ENCODE measurements around the gene PDSS2.
"Not testable (repeated sequence)": the region's sequence is repeated elsewhere in the genome, so short reads cannot be mapped to it uniquely, and the experiment has no call there.

Gene PDSS2

GRCh38 chr6:107144014-107144413, 315.4 kb downstream of the PDSS2 start:
- H3K9ac ChIP-seq (ENCODE audit: low read depth, low read length, poor library complexity, severe bottlenecking): no peak overlapping the region
- H3K79me2 ChIP-seq (ENCODE audit: insufficient read depth, low read length): no peaks in the 10 kb centered on the region
- H3K9me2 ChIP-seq (replicated peaks; ENCODE audit: low read depth, low read length): no peaks in the 10 kb centered on the region
- no peak overlapping the region for H3K4me3 ChIP-seq (ENCODE audit: low read length, poor library complexity, severe bottlenecking)
- TF ChIP-seq CTCF (conservative IDR thresholded peaks at IDR 0.05; ENCODE audit: low read length) (no peak), EZH2phosphoT487 (IDR thresholded peaks at IDR 0.05; ENCODE audit: borderline replicate concordance) (no peak)
- no peaks in the 10 kb centered on the region for H3K4me1 ChIP-seq (ENCODE audit: insufficient read depth, low read length, poor library complexity, severe bottlenecking)
- H4K20me1 ChIP-seq (ENCODE audit: insufficient read depth, low read length, poor library complexity, severe bottlenecking): no peaks in the 10 kb centered on the region
- no peak overlapping the region for H3K4me2 ChIP-seq (ENCODE audit: low read depth, low read length, poor library complexity, severe bottlenecking)
- no peaks in the 10 kb centered on the region for H3F3A ChIP-seq (ENCODE audit: low read depth)
- H3K36me3 ChIP-seq (ENCODE audit: insufficient read depth, low read length): no peaks in the 10 kb centered on the region
- H2AFZ ChIP-seq (ENCODE audit: low read length): no peak overlapping the region
- H3K27me3 ChIP-seq (ENCODE audit: insufficient read depth, low read length, poor library complexity, severe bottlenecking): no peaks in the 10 kb centered on the region
- no peaks in the 10 kb centered on the region for H3K9me3 ChIP-seq (ENCODE audit: insufficient read depth, low read depth, low read length)

GRCh38 chr6:107140581-107140980, 318.8 kb downstream of the PDSS2 start:
- Histone ChIP-seq H3K4me1 (ENCODE audit: insufficient read depth, low read length, poor library complexity, severe bottlenecking) (no peaks in the 10 kb centered on the region), H3F3A (ENCODE audit: low read depth) (no peaks in the 10 kb centered on the region), H2AFZ (ENCODE audit: low read length) (no peak overlapping the region), H3K4me3 (ENCODE audit: low read length, poor library complexity, severe bottlenecking) (no peak overlapping the region), H3K9me3 (ENCODE audit: insufficient read depth, low read depth, low read length) (no peaks in the 10 kb centered on the region), H3K79me2 (ENCODE audit: insufficient read depth, low read length) (no peaks in the 10 kb centered on the region), H4K20me1 (ENCODE audit: insufficient read depth, low read length, poor library complexity, severe bottlenecking) (no peaks in the 10 kb centered on the region), H3K27me3 (ENCODE audit: insufficient read depth, low read length, poor library complexity, severe bottlenecking) (no peaks in the 10 kb centered on the region), H3K36me3 (ENCODE audit: insufficient read depth, low read length) (no peaks in the 10 kb centered on the region), H3K4me2 (ENCODE audit: low read depth, low read length, poor library complexity, severe bottlenecking) (no peak overlapping the region), H3K9me2 (replicated peaks; ENCODE audit: low read depth, low read length) (no peaks in the 10 kb centered on the region), H3K9ac (ENCODE audit: low read depth, low read length, poor library complexity, severe bottlenecking) (no peak overlapping the region)
- TF ChIP-seq EZH2phosphoT487 (IDR thresholded peaks at IDR 0.05; ENCODE audit: borderline replicate concordance) (no peak), CTCF (conservative IDR thresholded peaks at IDR 0.05; ENCODE audit: low read length) (no peak)

- H3K27me3 ChIP-seq (ENCODE audit: insufficient read depth, low read length, poor library complexity, severe bottlenecking); H3K36me3 ChIP-seq (ENCODE audit: insufficient read depth, low read length); H3K79me2 ChIP-seq (ENCODE audit: insufficient read depth, low read length); H3K9ac ChIP-seq (ENCODE audit: low read depth, low read length, poor library complexity, severe bottlenecking); H4K20me1 ChIP-seq (ENCODE audit: insufficient read depth, low read length, poor library complexity, severe bottlenecking); H3K4me2 ChIP-seq (ENCODE audit: low read depth, low read length, poor library complexity, severe bottlenecking); H3K9me2 ChIP-seq (replicated peaks; ENCODE audit: low read depth, low read length); H3K4me1 ChIP-seq (ENCODE audit: insufficient read depth, low read length, poor library complexity, severe bottlenecking); H2AFZ ChIP-seq (ENCODE audit: low read length); H3K4me3 ChIP-seq (ENCODE audit: low read length, poor library complexity, severe bottlenecking); H3K9me3 ChIP-seq (ENCODE audit: insufficient read depth, low read depth, low read length); H3F3A ChIP-seq (ENCODE audit: low read depth): not testable (repeated sequence)
Observed at GRCh38 chr6:107136324-107136723, 323.0 kb downstream of the PDSS2 start.

- not testable (repeated sequence) for H3K4me1 ChIP-seq (ENCODE audit: insufficient read depth, low read length, poor library complexity, severe bottlenecking); H2AFZ ChIP-seq (ENCODE audit: low read length); H3K9ac ChIP-seq (ENCODE audit: low read depth, low read length, poor library complexity, severe bottlenecking); H3K27me3 ChIP-seq (ENCODE audit: insufficient read depth, low read length, poor library complexity, severe bottlenecking); H3K9me3 ChIP-seq (ENCODE audit: insufficient read depth, low read depth, low read length); H3K4me3 ChIP-seq (ENCODE audit: low read length, poor library complexity, severe bottlenecking); H3K4me2 ChIP-seq (ENCODE audit: low read depth, low read length, poor library complexity, severe bottlenecking); H4K20me1 ChIP-seq (ENCODE audit: insufficient read depth, low read length, poor library complexity, severe bottlenecking); H3F3A ChIP-seq (ENCODE audit: low read depth); H3K36me3 ChIP-seq (ENCODE audit: insufficient read depth, low read length); H3K9me2 ChIP-seq (replicated peaks; ENCODE audit: low read depth, low read length); H3K79me2 ChIP-seq (ENCODE audit: insufficient read depth, low read length)
Observed at GRCh38 chr6:107135048-107135680, 324.2 kb downstream of the PDSS2 start.
